Peyer's patch (tissue), 4 donors: ENCODE results near the gene CEP128. TPM values are rescaled to one million over a fixed set of nuclear protein-coding genes. Genes with fewer than 3 reads are reported as not detected.

Source experiments
- DNase-seq, 3 donors: peaks; one replicate each; pipeline ENCODE4 v3.0.0-alpha.2; 2017 to 2019
- H3K27ac ChIP-seq, 4 donors: fragments of 200-600 bp; sonication (generic); one replicate each; pipeline ENCODE4 v1.5.1; 2016 to 2019
- H3K27me3 ChIP-seq, 2 donors: fragments of 200-600 bp; sonication (generic); one replicate each; pipeline ENCODE4 v1.5.1; 2019
- H3K36me3 ChIP-seq, 3 donors: fragments of 200-600 bp; sonication (generic); one replicate each; pipeline ENCODE4 v1.5.1; 2016 to 2019
- H3K4me1 ChIP-seq, 4 donors: fragments of 200-600 bp; sonication (generic); one replicate each; pipeline ENCODE4 v1.5.1; 2016 to 2019
- H3K4me3 ChIP-seq, 4 donors: fragments of 200-600 bp; sonication (generic); 1 replicate in 3 of 4; 2 replicates in 1 of 4; pipeline ENCODE4 v1.5.1; 2016 to 2019; ENCODE audit warnings: mild to moderate bottlenecking in 1 of 4
- H3K9me3 ChIP-seq, 4 donors: fragments of 200-600 bp; sonication (generic); one replicate each; pipeline ENCODE4 v1.5.1; 2016 to 2019; ENCODE audit warnings: mild to moderate bottlenecking in 1 of 4
- POLR2A ChIP-seq, 2 donors: fragments of 450-650 bp; IDR thresholded peaks; one replicate each; pipeline ENCODE4 v1.5.1; 2017; ENCODE audit warnings: antibody characterized with exemption in 2 of 2, mild to moderate bottlenecking in 2 of 2, moderate library complexity in 2 of 2
- total RNA-seq, 4 donors: library from RNA; depleted of rRNA; stranded (reverse); fragments of >200 nt; gene quantifications; one replicate each; pipeline ENCODE4 v1.1.0, GENCODE V29; 2016
- TF ChIP-seq, protein P1 (sequence below), 6 experiments: fragments of 450-650 bp in 4 of 6; fragments of 200-600 bp in 2 of 6; sonication (generic) in 1 of 6; IDR thresholded peaks; one replicate each; pipeline ENCODE4 v1.5.1; 2017 to 2019; ENCODE audit warnings: antibody characterized with exemption in 6 of 6, mild to moderate bottlenecking in 3 of 6, moderate library complexity in 1 of 6

The CEP128 gene
- total RNA-seq, 4 donors from 2014 or later: 5.9 to 51.2 (median 6.7) TPM

DNA sequence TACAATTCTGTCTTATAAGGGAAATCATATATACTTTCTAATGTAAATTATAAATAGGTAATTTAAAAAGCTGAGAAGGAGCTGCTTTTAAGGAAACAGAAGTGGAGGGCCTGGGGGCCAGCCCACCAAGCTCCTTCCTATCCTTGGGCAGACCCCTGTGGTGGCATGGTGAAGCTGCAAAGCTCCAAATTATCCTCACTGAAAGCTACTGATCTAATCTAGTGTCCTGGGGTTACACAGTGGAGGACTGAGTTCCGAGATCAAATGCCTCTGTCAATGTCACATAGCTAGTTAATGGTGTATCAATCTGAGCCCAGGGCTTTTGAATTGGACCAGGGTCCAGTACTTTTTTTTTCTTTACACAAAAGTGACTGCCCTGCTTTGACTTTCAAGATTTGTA, 355.4 kb downstream of the CEP128 start:
- no peaks in the 10 kb centered on the region for H3K4me1 ChIP-seq
- H3K27me3 ChIP-seq: no peaks in the 10 kb centered on the region
- TF ChIP-seq, protein P1, sequence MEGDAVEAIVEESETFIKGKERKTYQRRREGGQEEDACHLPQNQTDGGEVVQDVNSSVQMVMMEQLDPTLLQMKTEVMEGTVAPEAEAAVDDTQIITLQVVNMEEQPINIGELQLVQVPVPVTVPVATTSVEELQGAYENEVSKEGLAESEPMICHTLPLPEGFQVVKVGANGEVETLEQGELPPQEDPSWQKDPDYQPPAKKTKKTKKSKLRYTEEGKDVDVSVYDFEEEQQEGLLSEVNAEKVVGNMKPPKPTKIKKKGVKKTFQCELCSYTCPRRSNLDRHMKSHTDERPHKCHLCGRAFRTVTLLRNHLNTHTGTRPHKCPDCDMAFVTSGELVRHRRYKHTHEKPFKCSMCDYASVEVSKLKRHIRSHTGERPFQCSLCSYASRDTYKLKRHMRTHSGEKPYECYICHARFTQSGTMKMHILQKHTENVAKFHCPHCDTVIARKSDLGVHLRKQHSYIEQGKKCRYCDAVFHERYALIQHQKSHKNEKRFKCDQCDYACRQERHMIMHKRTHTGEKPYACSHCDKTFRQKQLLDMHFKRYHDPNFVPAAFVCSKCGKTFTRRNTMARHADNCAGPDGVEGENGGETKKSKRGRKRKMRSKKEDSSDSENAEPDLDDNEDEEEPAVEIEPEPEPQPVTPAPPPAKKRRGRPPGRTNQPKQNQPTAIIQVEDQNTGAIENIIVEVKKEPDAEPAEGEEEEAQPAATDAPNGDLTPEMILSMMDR (IDR thresholded peaks at IDR 0.05): no peak
- no peak for TF ChIP-seq POLR2A (IDR thresholded peaks at IDR 0.05)
- H3K9me3 ChIP-seq: peaks cover 0 to 2% (median 0%) of the 10 kb centered on the region in 4 donors
- no peak overlapping the region for H3K27ac ChIP-seq
- no peaks in the 10 kb centered on the region for H3K36me3 ChIP-seq
- DNase-seq: no peak
- H3K4me3 ChIP-seq: no peak overlapping the region

DNA sequence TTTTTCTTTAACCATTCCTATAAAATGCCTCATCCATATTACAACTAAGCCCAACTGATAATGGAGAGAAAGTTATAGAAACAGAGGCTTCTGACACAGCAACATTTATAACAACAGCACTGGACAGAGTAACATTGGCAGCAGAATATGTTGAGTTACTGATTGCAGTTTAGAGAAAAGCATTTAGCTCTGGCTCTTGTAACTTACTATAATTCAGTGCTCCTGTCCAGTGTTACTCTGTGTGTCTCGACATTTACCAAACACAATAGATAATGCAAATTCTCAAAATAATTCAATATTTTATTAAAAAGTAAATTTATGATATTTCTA, 356.1 kb downstream of the CEP128 start:
- Histone ChIP-seq H3K27ac (no peak overlapping the region), H3K36me3 (no peaks in the 10 kb centered on the region), H3K27me3 (no peaks in the 10 kb centered on the region), H3K4me3 (no peak overlapping the region), H3K4me1 (no peaks in the 10 kb centered on the region), H3K9me3 (peaks cover 0 to 2% (median 0%) of the 10 kb centered on the region in 4 donors)
- no peak for TF ChIP-seq POLR2A (IDR thresholded peaks at IDR 0.05)
- no peak for DNase-seq

DNA sequence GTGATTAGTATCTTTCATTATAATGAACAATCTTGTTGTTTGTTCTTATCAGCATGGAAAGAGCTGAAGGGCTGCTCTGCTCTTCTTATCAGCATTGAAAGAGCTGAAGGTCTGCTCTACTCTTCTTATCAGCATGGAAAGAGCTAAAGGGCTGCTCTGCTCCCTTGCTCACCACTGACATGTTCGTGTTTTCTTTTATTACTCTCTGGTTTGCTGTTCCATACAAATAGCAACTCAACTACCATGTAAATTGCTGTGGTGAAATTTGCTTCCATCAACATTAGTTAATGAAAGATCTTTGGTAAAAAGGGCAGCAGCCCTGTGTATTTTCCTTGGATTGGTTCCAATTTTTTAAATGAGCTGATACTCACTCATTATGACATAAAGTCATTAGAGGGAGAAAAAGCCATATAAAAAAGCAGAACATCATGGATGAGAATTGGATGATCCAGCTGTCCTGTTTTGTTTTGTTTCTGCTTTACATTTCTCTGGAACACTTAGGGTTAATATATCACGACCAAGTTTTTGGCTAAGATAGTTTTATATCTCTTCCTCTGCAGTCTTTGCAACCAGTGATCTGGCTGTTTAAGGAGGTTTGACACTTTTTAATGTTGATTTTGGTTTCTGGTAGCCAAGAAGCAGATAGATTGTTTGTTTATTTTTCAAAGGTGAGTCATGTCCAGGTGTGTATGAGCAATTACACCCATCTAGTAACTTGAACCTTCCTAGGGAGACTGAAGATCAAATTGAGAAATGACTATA, 356.6 kb downstream of the CEP128 start:
- TF ChIP-seq POLR2A (IDR thresholded peaks at IDR 0.05): no peak
- TF ChIP-seq, protein P1 (IDR thresholded peaks at IDR 0.05): no peak
- no peaks in the 10 kb centered on the region for H3K9me3 ChIP-seq
- H3K4me1 ChIP-seq: no peaks in the 10 kb centered on the region
- H3K27ac ChIP-seq: peak overlapping the region in 1 of 4 donors; percentile 8
- H3K27me3 ChIP-seq: no peaks in the 10 kb centered on the region
- no peak for DNase-seq
- H3K36me3 ChIP-seq: no peaks in the 10 kb centered on the region
- no peak overlapping the region for H3K4me3 ChIP-seq

DNA sequence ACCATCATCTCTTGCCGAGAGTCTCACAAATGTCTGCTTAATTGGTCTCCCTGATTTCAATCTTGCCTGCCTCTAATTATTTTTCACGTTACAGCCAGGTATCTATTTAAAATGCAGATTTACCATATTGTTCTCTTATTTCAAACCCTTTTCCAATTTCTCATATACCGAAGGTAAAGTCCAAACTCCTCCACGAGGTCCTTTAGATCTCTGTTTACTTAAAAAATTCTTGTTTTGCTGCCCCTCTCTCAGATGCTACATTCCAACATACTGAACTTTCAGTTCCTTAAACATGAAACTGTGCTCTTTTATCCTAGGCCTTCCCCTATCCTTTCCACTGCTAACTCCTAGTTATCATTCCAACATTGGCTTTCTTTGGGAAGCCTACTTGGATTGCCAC, 363.9 kb downstream of the CEP128 start:
- Histone ChIP-seq H3K4me3 (no peak overlapping the region), H3K27me3 (no peaks in the 10 kb centered on the region), H3K36me3 (no peaks in the 10 kb centered on the region), H3K27ac (no peak overlapping the region), H3K4me1 (no peaks in the 10 kb centered on the region), H3K9me3 (no peaks in the 10 kb centered on the region)
- DNase-seq: no peak
- TF ChIP-seq, protein P1 (IDR thresholded peaks at IDR 0.05): no peak
- no peak for TF ChIP-seq POLR2A (IDR thresholded peaks at IDR 0.05)

DNA sequence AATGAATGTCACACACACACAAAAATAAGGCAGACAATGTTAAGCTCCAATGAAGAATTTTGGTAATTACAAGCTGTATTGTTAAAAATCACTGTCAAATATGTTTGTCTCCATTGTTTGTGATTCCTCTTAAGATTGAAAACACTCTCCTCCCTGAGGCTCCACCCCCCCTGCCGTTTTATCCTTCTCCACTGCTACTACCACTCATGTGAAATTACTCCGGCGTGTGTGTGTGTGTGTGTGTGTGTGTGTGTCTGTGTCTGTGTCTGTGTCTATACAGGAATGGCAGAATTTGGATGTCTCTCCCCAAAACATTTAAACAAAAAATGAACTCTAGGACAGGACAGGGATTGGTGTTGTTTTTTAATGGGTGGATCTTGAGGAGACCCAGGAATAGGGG, 365.1 kb downstream of the CEP128 start:
- Histone ChIP-seq H3K36me3 (no peaks in the 10 kb centered on the region), H3K27ac (no peak overlapping the region), H3K27me3 (no peaks in the 10 kb centered on the region), H3K9me3 (no peaks in the 10 kb centered on the region), H3K4me3 (no peak overlapping the region), H3K4me1 (no peaks in the 10 kb centered on the region)
- DNase-seq: no peak
- TF ChIP-seq, protein P1 (IDR thresholded peaks at IDR 0.05): no peak
- no peak for TF ChIP-seq POLR2A (IDR thresholded peaks at IDR 0.05)

DNA sequence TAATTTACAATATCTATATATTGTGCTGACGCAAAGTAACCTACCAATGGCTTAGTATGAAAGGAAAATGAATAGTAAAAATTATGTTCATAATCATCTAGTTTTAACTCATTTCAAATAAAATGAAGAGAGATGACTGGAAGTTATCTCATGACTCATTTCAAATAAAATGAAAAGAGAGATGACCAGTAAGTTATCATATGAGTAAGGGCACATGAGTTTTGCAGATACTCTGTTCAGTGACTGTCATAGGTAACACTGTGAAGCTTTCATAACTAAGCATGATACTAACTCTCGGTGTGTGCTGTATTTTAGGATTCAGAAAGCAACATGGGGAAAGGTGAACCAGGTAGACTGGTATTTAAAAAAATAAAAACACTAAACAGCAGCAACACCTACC, 365.8 kb downstream of the CEP128 start:
- DNase-seq: no peak
- H3K9me3 ChIP-seq: no peaks in the 10 kb centered on the region
- H3K27ac ChIP-seq: no peak overlapping the region
- TF ChIP-seq, protein P1 (IDR thresholded peaks at IDR 0.05): no peak
- TF ChIP-seq POLR2A (IDR thresholded peaks at IDR 0.05): no peak
- no peaks in the 10 kb centered on the region for H3K27me3 ChIP-seq
- H3K4me1 ChIP-seq: no peaks in the 10 kb centered on the region
- no peaks in the 10 kb centered on the region for H3K36me3 ChIP-seq
- H3K4me3 ChIP-seq: no peak overlapping the region
